HG03045 (cell line): Measurements from ENCODE around the gene PANK4.
"Not testable (repeated sequence)": the region's sequence is repeated elsewhere in the genome, so short reads cannot be mapped to it uniquely, and the experiment has no call there.

Experiments used
- ATAC-seq: cut with Tn5 transposase; IDR thresholded peaks from one replicate; pipeline ENCODE4 v1.9.1; 2021; ENCODE audit warnings: mild to moderate bottlenecking, moderate library complexity; ENCODE audit not compliant: unreplicated experiment

PANK4 gene

DNA sequence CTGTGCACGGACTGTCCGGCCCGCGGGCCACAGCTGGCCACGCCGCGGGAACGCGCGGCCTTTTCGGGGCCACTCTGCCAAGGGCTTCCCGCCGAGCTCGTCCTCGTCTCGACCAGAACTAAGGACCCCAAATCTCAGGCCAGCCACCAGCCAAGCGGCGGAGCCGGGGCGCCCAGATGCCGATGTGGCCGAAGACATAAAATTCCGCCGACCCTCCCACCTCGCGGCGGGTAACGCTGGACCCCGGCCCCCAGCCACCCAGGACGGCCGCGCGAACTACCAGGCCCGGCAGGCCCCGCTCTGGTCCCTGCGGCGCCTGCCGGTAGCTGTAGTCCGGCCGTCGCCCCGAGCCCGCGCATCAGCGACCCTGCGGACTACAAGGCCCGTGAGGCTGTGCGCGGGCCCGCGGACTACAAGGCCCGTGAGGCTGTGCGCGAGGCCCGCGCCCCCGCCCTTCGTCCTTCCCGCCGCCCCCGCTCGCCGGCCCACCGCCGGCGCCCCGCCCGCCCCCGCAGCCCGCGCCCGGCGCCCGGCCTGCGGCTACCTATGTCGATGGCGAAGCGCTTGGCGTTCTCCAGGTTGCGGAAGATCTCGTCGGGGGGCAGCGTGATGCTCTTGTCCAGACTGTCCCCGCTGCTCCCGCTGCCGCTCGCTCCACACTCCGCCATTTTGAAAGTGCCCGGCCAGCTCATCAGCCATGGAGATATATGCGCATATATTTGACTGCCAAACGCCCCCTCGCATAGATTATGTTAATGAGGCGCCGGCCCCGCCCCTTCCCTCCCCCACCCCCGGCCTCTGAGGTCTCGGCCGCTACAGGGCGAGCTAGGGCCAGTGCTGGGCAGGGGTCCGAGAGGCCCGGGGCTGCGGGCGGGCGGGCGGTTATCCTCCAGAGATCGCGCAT, at the start of gene PANK4:
PANK4 (minus strand) TSS at position 677 of the 904 bp plus-strand sequence; CDS start at position 668, 9 bp downstream.
- ATAC-seq, result peak; percentile 82

DNA sequence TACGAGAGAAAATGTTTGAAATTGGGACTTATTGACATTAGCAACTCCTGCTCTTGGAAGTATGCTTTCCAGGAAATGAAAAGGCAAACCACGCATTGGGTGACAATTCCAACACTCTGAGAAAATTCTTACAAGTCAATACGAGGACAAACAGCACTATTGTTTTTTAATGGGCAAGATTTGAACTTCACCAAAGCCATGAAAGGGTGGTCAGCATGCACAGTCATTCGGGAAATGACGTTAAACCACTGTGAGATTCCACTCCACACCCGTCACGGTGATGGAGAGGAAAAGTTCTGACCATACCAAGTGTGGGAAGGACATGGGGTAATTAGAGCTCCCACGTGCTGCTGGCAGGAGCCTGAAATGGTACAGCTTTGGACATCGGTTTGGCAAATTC, 48.0 kb upstream of the PANK4 start:
- ATAC-seq, result no peak

DNA sequence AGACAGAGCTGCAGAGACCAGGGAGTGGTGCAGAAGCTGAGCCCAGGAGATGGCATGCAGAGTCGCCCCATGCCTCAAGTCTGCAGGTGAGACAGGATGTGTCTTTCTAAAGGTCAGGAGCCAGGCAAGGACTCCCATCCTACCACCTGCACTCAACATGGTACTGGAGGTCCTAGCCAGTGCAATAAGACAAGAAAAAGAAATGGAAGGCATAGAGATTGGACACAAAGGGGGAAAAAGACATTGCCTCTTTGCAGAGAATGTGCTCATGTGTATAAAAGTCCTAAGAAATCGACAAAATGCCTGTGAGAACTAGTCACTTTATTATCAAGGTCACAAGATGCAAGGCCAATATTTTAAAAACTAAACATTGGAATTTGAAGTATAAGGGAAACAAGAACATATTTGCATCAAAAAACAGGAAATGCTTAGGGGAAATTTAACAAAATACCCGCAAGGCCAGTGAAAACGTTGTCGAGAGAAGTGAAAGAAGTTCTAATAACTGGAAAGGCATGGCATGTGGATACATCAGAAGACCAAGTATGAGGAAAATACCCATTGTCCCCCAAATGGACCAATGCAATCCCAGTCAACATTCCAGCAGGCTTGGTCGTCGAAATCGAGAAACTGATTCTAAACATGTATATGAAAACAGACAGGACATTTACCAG, 47.0 kb upstream of the PANK4 start:
- no peak for ATAC-seq

DNA sequence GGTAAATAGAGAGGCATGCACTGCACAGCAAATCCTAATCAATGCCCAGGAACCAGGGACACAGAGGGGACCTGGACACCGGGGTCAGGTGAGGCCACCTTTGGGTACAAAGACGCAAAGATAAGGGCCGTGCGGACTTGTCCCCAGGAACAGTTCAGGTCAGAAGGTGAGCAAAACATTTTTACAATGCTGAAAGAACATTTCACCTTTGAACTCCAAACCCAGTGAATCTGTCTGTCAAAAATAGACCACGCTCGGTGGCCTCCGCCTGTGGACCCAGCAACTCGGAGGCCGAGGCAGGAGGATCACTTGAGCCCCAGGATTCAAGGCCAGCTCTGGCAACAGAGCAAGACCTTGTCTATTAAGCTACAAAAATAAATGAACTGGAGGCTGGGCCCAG, 45.0 kb upstream of the PANK4 start:
- ATAC-seq, result no peak

DNA sequence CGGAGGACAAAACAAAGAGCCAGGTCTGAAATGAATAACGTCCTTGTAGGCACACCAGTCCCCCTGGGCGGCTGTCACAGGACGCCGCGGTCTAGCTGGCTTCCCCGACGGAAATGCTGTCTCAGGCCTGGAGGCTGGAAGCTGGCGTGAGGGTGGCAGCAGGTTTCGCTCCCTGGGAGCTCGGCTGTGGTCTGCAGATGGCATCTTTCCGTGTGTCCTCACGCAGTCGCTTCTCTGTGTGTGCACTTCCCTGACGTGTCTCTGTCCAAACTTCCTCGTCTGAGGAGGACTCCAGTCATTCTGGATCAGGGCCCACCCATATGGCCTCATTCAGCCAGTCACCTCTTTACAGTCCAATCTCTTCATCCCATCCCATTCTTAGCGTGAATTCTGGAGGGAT, 43.9 kb upstream of the PANK4 start:
- no peak for ATAC-seq

DNA sequence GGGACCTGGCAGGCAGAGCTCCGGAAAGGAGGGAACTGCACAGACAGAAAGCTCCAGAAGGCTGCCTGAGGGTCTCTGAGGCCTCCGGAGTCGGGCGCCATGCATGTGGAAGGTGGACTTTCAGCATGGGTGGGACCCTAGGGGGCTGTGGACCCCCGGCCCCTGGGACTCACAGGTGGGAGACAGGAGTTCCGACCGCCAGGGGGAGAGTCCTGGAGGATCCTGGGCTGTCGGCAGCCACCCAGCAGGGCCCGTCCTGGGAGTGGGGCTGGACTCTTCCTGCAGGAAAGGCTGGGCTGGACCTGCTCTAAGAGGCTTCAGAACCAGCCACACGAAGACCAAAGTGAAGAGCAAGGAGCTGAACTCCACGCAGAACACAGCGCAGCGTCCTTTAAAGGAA, 43.3 kb upstream of the PANK4 start:
- ATAC-seq, result not testable (repeated sequence)

DNA sequence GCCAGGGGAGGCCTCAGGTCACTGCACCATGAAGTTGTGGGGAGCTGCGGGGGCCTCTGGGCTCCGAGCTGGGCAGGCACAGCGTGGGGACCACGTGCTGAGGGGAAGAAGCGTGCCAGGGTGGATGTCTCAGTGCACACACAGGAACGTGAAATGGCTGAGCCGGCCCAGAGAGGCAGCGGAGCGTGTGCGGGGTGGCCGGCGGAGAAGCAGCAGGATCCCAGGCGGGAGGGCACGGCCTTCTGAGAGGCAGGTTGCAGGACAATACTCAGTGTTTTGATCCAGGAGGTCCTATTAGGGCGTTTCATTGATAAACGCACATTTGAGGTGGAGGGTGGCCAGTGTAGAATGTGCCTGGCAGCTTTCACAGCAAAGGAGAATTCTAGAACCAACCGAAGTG, 42.7 kb upstream of the PANK4 start:
- no peak for ATAC-seq

DNA sequence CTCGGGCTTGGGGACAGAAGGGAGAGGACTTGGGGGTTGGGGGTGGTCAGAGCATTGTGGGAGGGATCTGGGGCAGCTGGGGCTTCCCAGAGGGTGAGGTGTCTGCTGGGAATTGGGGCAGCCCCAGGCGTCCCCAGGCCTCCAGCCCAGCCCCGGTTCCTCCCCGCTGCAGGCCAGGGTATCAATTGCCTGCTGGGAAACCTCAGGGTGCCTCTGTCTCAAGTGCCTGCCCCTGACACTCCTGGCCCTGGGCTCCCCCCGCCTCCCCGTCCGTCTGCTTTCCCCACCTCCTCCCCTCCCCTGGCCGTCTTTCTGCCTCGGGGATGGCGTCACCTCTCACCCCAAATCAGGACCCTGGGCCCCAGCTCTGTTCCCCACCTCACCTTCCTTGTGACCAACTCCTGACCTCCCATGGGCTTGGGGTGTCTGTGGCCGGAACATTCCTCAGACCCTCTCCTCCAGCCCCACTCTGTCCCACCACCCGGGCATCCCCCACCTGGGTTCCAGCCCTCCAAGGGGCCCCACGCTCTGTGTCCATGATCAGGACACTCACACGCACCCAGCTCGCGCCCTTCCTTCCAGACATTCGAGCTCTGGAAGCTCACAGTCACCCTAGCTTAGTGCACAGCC, 41.9 kb upstream of the PANK4 start:
- ATAC-seq, result not testable (repeated sequence)

DNA sequence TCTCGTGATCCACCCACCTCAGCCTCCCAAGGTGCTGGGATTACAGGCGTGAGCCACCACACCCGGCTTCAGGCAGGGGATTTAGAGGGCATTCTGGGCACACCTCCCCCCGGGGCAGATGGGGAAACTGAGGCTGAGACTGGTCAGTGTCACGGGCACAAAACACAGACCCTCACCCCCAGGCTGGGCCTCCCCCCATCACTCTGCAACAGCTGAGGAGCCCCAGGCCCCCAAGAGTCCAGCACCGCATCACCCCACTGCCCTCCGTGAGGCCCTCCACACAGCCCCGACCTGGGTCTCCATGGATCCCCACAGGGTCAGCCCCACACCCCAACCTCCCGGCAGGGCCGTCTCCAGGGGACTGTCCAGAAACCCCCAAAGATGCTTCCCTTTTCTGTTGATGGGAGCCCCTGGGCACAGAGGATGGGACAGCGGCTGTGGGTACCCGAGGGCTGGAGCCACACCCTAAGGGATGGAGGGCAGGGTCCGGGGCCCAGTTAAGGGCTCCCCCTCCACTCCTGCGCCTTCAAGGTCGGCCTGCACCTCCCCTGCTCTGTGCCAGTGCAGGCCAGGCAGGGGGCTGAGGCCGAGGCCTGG, 40.8 kb upstream of the PANK4 start:
- ATAC-seq, result no peak

DNA sequence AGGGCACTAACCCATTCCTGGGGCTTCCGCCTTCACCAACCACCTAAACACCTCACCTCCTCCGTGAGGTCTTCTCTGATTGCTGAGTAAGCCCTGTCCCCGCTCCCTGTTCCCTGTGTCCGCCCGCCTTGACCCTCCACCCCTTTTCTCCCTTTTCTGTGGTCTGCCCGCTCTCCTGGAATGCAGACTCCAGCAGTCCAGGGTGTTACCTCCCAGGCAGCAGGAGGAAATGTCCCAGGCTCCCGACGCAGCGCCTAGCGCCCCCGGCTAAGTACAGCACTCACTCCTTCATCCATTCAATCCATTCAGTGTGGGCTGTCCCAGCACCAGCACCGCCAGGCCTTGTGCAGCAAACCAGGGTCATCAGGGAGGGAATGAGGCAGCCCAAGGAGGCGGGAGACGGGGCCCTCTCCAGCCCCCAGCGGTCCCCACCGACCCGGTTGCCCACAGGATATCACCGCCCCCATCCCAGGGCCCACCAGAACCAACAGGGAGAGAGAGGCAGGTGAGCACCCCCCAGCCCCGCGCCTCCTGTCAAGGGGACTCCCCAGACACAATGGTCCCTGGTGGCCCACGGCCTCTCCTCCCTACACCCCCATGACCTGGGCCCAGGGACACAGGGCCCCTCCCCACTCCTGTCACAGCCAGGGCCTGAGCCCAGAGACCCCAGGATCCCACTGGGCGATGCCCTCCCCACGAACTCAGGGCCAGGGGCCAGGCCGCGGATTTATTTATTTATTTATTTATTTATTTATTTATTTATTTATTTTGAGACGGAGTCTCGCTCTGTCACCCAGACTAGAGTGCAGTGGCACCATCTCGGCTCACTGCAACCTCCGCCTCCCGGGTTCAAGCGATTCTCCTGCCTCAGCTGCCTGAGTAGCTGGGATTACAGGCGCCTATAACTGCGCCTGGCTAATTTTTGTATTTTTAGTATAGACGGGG, 40.0 kb upstream of the PANK4 start:
- ATAC-seq, result no peak

DNA sequence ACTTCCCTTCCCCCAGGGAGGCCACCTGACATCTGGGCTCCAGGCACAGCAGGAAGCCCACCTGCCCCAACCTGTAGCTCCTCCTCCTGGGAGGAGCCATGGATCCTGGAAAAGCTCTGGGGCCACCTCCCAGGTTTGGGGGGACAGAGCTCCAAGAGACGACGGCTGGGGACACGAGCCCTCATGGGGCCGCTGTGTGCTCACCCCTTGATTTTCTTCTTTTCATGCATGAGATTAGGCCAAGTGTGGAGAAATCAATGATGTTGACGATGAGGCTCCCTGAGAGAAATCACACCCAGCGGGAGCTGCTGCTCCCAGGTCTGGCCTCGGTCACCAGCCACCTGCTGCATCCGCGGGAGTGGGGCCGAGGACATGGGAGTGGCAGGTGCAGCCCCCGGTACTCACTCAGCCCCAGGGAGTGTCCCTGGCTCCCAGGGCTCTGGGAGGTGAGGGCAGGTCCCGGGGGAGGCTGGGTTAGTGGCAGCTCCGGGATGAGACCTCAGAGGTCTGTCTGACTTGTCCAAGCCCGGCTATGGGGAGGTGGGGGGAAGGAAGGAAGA, 38.5 kb upstream of the PANK4 start:
- no peak for ATAC-seq

DNA sequence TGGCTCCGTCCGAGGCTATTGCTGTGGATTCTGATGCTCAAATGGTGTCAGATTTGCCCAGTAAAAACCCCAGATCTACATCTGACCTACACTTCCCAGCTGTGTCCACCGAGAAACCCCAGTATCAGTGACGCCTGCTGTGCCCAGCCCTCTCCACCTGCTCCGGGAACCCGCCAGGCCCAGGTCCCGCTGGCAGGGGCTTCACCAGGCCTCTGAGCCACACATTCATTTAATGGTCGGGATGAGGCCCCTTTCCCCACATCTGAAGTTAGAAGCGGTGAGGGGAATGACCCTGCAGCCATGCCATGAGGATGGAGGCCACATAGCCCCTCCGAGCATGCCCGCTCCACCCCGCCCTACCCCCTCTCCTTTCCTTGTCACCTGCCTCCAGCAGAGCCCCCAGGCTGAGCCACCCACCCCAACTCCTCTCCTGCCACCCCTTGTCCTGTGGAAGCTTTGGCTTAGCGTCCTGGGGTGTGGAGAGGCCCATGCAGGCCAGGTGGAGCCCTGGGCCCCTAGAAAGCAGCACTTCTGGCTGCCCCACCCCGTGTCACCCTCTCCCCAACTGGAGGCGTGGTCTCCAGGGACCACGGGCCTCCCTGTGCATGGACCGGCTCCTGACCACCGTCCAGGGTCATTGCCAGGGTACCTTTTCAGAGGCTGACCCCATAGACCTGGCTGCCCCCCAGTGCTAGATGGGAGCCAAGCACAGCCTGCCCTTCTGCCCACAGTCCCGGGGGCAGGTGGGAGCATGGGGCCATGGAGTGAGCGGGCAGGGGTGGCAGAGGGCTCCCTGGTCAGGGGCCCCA, 37.8 kb upstream of the PANK4 start:
- no peak for ATAC-seq

DNA sequence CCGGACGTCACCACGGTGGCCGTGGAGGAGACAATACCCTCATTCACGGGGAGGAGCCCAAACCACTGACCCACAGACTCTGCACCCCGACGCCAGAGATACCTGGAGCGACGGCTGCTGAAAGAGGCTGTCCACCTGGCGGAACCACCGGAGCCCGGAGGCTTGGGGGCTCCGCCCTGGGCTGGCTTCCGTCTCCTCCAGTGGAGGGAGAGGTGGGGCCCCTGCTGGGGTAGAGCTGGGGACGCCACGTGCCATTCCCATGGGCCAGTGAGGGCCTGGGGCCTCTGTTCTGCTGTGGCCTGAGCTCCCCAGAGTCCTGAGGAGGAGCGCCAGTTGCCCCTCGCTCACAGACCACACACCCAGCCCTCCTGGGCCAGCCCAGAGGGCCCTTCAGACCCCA, 36.8 kb upstream of the PANK4 start:
- ATAC-seq, result no peak

DNA sequence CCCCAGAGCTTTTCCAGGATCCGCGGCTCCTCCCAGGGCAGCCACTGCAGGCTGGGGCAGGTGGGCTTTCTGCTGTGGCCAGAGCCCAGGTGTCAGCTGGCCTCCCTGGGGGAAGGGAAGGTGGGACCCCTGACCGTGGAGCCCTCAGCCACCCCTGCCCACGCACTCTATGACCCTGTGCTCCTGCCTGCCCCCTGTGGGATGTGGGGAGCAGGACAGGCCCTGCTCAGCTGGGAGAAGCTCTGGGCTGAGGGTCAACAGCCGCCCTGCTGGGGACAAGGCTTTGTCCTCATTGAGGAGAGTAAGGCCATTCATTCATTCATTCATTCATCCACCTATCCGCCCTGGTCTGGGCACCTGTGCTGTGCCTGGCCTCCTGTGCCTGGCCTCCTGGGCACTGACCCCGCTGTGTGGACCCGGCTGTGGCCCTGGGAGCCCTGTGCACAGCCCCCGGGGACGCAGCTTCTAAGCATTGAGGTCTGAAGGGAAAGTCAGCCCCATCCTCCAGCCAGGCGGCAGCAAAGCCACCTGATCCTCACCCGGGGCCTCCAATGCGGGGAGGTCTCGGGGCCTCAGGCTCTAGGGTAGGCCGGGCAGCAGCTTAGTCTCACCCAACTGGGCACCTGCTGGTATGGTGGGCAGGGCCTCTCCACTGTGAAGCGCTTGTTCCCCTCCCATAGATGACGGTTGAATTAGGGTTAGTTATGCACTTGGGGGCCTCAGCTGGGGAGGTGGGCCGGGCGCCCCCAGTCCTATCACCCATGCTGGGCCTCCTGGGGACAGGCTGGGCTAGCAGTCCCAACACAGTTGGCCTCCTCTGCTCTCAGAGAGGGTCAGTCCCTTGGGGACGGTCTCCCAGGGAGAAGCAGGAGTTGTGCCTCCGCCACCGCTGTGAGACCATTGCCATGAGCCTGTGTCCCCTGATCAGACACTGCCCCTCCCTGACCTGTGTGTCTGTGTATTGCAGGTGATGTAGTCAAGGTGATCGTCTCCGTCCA, 35.8 kb upstream of the PANK4 start:
- ATAC-seq, result no peak

DNA sequence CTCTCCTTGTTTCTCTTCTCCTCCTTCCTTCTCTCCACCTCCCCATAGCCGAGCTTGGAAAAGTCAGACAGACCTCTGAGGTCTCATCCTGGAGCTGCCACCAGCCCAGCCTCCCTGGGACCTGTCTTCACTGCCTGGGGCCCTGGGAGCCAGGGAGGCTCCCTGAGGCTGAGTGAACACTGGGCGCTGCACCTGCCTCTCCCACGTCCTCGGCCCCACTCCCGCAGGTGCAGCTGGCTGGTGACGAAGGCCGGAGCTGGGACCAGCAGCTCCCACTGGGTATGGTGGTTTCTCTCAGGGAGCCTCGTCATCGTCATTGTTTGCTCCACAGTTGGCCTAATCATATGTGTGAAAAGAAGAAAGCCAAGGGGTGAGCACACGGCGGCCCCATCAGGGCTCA, 35.0 kb upstream of the PANK4 start:
- ATAC-seq, result no peak

DNA sequence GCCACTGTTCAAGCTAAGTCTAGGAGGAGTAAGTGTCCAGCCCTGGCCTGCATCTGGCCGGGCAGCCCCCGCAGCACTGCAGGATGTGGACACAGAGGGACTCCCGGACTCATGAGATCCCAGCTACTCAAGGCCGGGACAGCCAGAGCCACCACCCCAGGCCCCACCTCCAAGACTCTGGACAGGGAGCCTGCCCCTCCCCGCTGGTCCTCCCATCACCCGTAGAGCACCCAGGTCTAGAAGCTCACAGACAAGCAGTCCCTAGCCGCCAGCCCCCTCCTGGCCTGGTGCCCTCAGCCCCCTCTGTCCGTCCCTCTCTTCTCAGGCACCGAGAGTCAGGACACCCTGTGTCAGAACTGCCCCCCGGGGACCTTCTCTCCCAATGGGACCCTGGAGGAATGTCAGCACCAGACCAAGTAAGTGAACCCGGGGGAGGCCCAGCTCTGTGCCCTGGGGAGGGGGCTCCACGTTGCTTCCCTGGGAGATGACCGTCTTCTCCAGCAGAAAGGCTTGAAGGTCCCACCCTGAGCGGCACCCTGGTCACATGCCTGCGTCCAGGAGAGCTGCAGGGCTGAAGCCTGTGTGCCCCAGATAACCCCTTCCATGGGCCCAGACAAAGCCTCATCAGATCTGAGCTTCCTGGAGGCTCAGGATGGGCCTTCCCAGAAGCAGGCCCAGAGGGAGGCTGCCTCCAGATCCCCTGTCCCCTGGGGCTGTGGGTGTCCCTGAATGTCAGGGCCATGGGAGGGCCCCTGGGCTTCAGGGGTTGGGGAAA, 34.1 kb upstream of the PANK4 start:
- no peak for ATAC-seq
